ENCODE measurements around the gene MMS19. TPM values are rescaled to one million over a fixed set of nuclear protein-coding genes. Genes with fewer than 3 reads are reported as not detected.

The MMS19 gene
- total RNA-seq, 4 donors from 2014 or later: 111 to 238 (median 118) TPM

- TF ChIP-seq CTCF (IDR thresholded peaks at IDR 0.05) (no peak), POLR2AphosphoS5 (IDR thresholded peaks at IDR 0.05) (no peak), EP300 (IDR thresholded peaks at IDR 0.05) (no peak), POLR2A (IDR thresholded peaks at IDR 0.05) (no peak)
- Histone ChIP-seq H3K9me3 (no peaks in the 10 kb centered on the region), H3K4me1 (peaks cover 28% of the 10 kb centered on the region), H3K27me3 (no peaks in the 10 kb centered on the region), H3K36me3 (peaks cover 66% of the 10 kb centered on the region), H3K27ac (no peak overlapping the region), H3K4me3 (no peak overlapping the region)
- DNase-seq (ENCODE audit: low spot score in 2 of 2): no peak
- 57% methylated on average over 3 of the region's 3 CpGs for WGBS
Observed at GRCh38 chr10:97454330-97455036, 43.7 kb downstream of the MMS19 start.

GRCh38 chr10:97452352-97452751, 45.9 kb downstream of the MMS19 start:
- H3K4me3 ChIP-seq: no peak overlapping the region
- H3K36me3 ChIP-seq: peaks cover 46% of the 10 kb centered on the region
- DNase-seq (ENCODE audit: low spot score in 2 of 2): no peak
- peaks cover 47% of the 10 kb centered on the region for H3K4me1 ChIP-seq
- TF ChIP-seq EP300 (IDR thresholded peaks at IDR 0.05): no peak
- no peak for TF ChIP-seq POLR2AphosphoS5 (IDR thresholded peaks at IDR 0.05)
- no peak for TF ChIP-seq CTCF (IDR thresholded peaks at IDR 0.05)
- TF ChIP-seq POLR2A (IDR thresholded peaks at IDR 0.05): no peak
- H3K27ac ChIP-seq: no peak overlapping the region
- WGBS: 83% methylated on average over 6 of the region's 6 CpGs
- H3K27me3 ChIP-seq: no peaks in the 10 kb centered on the region
- no peaks in the 10 kb centered on the region for H3K9me3 ChIP-seq

GRCh38 chr10:97451605-97452004, 46.6 kb downstream of the MMS19 start:
- Histone ChIP-seq H3K36me3 (peaks cover 38% of the 10 kb centered on the region), H3K4me3 (no peak overlapping the region), H3K27me3 (no peaks in the 10 kb centered on the region), H3K27ac (peak overlapping the region; percentile 17), H3K9me3 (no peaks in the 10 kb centered on the region), H3K4me1 (peaks cover 54% of the 10 kb centered on the region)
- DNase-seq (ENCODE audit: low spot score in 2 of 2): no peak
- no peak for TF ChIP-seq POLR2A (IDR thresholded peaks at IDR 0.05)
- TF ChIP-seq POLR2AphosphoS5 (IDR thresholded peaks at IDR 0.05): no peak
- TF ChIP-seq EP300 (IDR thresholded peaks at IDR 0.05): no peak
- 92% methylated on average over 15 of the region's 17 CpGs for WGBS

- TF ChIP-seq CTCF (IDR thresholded peaks at IDR 0.05) (no peak), EP300 (IDR thresholded peaks at IDR 0.05) (no peak), POLR2A (IDR thresholded peaks at IDR 0.05) (no peak), POLR2AphosphoS5 (IDR thresholded peaks at IDR 0.05) (no peak)
- Histone ChIP-seq H3K4me3 (no peak overlapping the region), H3K4me1 (peaks cover 58% of the 10 kb centered on the region), H3K27ac (no peak overlapping the region), H3K36me3 (peaks cover 30% of the 10 kb centered on the region), H3K9me3 (no peaks in the 10 kb centered on the region), H3K27me3 (no peaks in the 10 kb centered on the region)
- 57% methylated on average over 2 of the region's 2 CpGs for WGBS
- no peak for DNase-seq (ENCODE audit: low spot score in 2 of 2)
Observed at GRCh38 chr10:97450828-97451227, 47.4 kb downstream of the MMS19 start.

GRCh38 chr10:97445722-97446639, 52.2 kb downstream of the MMS19 start, which contains the start of the genes EXOSC1 and ZDHHC16:
EXOSC1 (minus strand) TSS chr10:97446006; CDS start chr10:97445985, 21 bp downstream.
ZDHHC16 (plus strand) TSS chr10:97446175; CDS start chr10:97451676, 5,501 bp downstream.
- WGBS: 0% methylated on average over 37 of the region's 66 CpGs

More at GRCh38 chr10:97445722-97446639, 52.2 kb downstream of the MMS19 start, which contains the start of the genes EXOSC1 and ZDHHC16:
- Histone ChIP-seq H3K4me3 (peak within 1 kb of the TSS; percentile 79), H3K9me3 (no peaks in the 10 kb centered on the region), H3K27me3 (no peaks in the 10 kb centered on the region), H3K36me3 (peaks cover 6% of the 10 kb centered on the region), H3K27ac (peak within 1 kb of the TSS; percentile 67), H3K4me1 (peaks cover 50% of the 10 kb centered on the region)
- TF ChIP-seq EP300 (IDR thresholded peaks at IDR 0.05): no peak
- TF ChIP-seq POLR2AphosphoS5 (IDR thresholded peaks at IDR 0.05): peak in 2 of 3 donors; percentile 36 to 54
- peak; percentile 94 to 95 for DNase-seq (ENCODE audit: low spot score in 2 of 2)
